Measurements from ENCODE around the gene KIF3A.

KIF3A gene

DNA sequence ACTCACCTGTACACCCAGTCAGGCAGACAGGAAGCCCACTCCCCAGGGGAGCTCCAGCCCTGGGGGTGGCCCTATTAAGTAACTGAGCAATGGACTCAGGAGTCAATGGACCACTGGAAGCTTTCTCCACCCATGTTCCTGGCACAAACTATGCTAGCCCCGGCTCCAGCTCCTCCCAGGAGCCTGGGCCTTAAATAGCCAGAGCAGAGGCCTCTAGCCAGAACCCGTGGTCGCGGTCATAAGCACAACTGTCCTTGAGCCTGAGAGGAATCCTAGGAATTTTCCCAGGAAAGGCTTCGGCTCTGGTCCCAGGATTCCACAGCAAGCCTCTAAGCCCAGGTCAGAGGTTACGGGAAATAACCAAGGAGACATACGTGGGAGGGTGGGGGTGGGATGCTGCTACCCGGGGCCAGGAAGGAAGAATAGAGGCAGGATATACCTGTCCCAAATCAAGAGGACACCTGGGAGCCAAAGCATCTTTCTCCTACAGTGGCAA is 34.2 kb upstream of the KIF3A start:
- Histone ChIP-seq H3K27ac (ENCODE audit: low read depth, low read length) (no peak overlapping the region), H3K27me3 (ENCODE audit: control insufficient read depth in 5 of 5, insufficient read depth in 4 of 5, low read length in 5 of 5) (no peaks in the 10 kb centered on the region), H3K9me3 (ENCODE audit: control insufficient read depth in 5 of 5, low read length in 5 of 5) (no peaks in the 10 kb centered on the region), H3K4me3 (ENCODE audit: low read depth in 1 of 5, low read length in 5 of 5) (no peak overlapping the region), H3K4me1 (ENCODE audit: control insufficient read depth in 5 of 5, insufficient read depth in 5 of 5, low read length in 5 of 5) (peaks cover 8 to 77% (median 71%) of the 10 kb centered on the region in 5 donors), H3K36me3 (ENCODE audit: control insufficient read depth in 5 of 5, insufficient read depth in 5 of 5, low read length in 5 of 5) (no peaks in the 10 kb centered on the region), H3K9ac (ENCODE audit: low read length in 5 of 5) (no peak overlapping the region)

DNA sequence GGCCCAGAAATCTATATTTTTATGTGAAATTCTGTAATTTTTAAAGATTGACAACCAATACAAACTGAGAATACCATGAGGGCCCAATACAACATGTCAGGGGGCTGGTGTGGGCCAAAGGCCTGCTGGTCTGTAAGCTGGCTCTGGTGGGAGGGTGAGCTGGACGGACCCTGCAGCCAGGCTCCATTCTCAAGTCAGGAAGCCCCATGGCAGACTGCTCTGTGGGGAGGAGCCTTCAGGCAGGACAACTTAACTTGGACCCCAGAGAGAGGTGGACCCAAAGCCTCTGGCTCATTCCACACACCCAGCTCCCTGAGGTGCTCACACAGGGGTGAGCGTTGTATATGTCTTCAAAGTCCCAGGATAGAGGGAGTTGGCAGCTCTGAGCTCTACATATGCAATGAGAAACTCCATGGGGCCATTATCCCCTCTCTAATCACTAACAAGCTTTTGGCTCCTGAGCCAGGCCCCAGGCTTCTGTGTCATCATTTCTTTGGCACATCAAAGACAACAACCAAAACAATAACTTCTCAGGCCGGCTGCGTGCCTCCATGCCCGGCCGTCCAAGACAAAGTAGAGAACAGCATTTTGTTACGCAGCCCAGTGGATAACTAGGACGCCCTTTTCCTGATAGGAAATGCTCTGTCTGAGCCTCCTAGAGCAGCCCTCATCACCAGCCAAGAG is 33.3 kb upstream of the KIF3A start:
- H3K27me3 ChIP-seq (ENCODE audit: control insufficient read depth in 5 of 5, insufficient read depth in 4 of 5, low read length in 5 of 5): no peaks in the 10 kb centered on the region
- H3K27ac ChIP-seq (ENCODE audit: low read depth, low read length): no peak overlapping the region
- H3K4me3 ChIP-seq (ENCODE audit: low read depth in 1 of 5, low read length in 5 of 5): no peak overlapping the region
- no peaks in the 10 kb centered on the region for H3K9me3 ChIP-seq (ENCODE audit: control insufficient read depth in 5 of 5, low read length in 5 of 5)
- no peak overlapping the region for H3K9ac ChIP-seq (ENCODE audit: low read length in 5 of 5)
- no peaks in the 10 kb centered on the region for H3K36me3 ChIP-seq (ENCODE audit: control insufficient read depth in 5 of 5, insufficient read depth in 5 of 5, low read length in 5 of 5)
- H3K4me1 ChIP-seq (ENCODE audit: control insufficient read depth in 5 of 5, insufficient read depth in 5 of 5, low read length in 5 of 5): peaks cover 8 to 71% (median 67%) of the 10 kb centered on the region in 5 donors

DNA sequence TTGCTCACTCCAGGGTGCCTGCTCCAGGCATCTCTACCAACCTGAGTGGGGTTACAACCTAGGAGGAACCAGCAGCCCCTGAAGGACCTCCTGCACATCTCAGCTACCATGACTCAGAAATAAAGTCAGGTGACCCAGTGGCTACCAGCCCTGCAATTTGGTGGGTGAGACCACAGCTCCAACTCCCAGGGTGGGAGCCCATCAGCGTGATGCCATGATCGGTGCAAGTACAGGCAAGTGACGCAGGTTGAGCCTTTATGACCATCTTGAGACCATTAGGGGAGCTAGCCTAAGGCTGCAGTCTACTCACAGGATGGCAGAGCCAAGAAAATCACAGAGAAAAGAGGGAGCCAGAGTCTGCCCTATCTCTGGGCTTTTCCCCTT is 31.1 kb upstream of the KIF3A start:
- Histone ChIP-seq H3K27ac (ENCODE audit: low read depth, low read length) (no peak overlapping the region), H3K4me3 (ENCODE audit: low read depth in 1 of 5, low read length in 5 of 5) (no peak overlapping the region), H3K27me3 (ENCODE audit: control insufficient read depth in 5 of 5, insufficient read depth in 4 of 5, low read length in 5 of 5) (no peaks in the 10 kb centered on the region), H3K4me1 (ENCODE audit: control insufficient read depth in 5 of 5, insufficient read depth in 5 of 5, low read length in 5 of 5) (peaks cover 2 to 57% (median 55%) of the 10 kb centered on the region in 5 donors), H3K9me3 (ENCODE audit: control insufficient read depth in 5 of 5, low read length in 5 of 5) (no peaks in the 10 kb centered on the region), H3K9ac (ENCODE audit: low read length in 5 of 5) (no peak overlapping the region), H3K36me3 (ENCODE audit: control insufficient read depth in 5 of 5, insufficient read depth in 5 of 5, low read length in 5 of 5) (peaks cover 0 to 19% (median 18%) of the 10 kb centered on the region in 5 donors)

DNA sequence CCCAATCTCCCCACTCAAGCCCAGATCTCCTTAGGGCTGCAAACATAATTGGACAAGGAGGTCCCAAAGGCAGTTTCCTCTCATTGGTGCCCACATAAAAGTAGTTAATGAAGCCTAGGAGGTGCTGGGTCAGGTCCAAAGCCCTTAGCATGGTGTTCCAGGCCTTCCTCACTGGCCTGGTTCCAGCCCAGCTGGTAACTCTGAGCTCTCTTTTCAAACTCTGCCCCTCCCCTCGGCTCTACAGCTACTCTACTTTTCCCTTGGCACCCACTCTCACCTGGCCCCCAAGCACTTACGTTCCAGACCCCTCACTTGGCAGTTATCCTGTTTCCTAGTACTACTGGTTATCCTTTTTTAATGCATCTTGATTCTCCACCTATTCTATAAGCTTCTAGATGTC is 29.8 kb upstream of the KIF3A start:
- Histone ChIP-seq H3K4me3 (ENCODE audit: low read depth in 1 of 5, low read length in 5 of 5) (no peak overlapping the region), H3K9ac (ENCODE audit: low read length in 5 of 5) (no peak overlapping the region), H3K9me3 (ENCODE audit: control insufficient read depth in 5 of 5, low read length in 5 of 5) (no peaks in the 10 kb centered on the region), H3K27ac (ENCODE audit: low read depth, low read length) (no peak overlapping the region), H3K27me3 (ENCODE audit: control insufficient read depth in 5 of 5, insufficient read depth in 4 of 5, low read length in 5 of 5) (no peaks in the 10 kb centered on the region), H3K4me1 (ENCODE audit: control insufficient read depth in 5 of 5, insufficient read depth in 5 of 5, low read length in 5 of 5) (peaks cover 2 to 50% (median 42%) of the 10 kb centered on the region in 5 donors), H3K36me3 (ENCODE audit: control insufficient read depth in 5 of 5, insufficient read depth in 5 of 5, low read length in 5 of 5) (peaks cover 0 to 31% (median 30%) of the 10 kb centered on the region in 5 donors)

DNA sequence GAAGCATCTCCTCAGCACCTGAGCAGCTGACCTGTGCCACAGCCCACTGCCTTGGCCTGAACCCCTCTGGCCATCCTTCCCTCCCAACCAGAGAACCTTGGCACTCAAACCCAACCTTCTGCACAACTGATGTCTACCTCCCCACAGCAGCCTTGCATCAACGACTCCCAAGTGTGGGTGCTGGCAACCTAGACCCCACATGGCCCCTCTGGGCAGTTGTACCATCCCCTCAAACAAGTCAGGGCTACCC is 29.4 kb upstream of the KIF3A start:
- Histone ChIP-seq H3K36me3 (ENCODE audit: control insufficient read depth in 5 of 5, insufficient read depth in 5 of 5, low read length in 5 of 5) (peaks cover 0 to 35% (median 32%) of the 10 kb centered on the region in 5 donors), H3K27me3 (ENCODE audit: control insufficient read depth in 5 of 5, insufficient read depth in 4 of 5, low read length in 5 of 5) (no peaks in the 10 kb centered on the region), H3K9ac (ENCODE audit: low read length in 5 of 5) (no peak overlapping the region), H3K27ac (ENCODE audit: low read depth, low read length) (no peak overlapping the region), H3K4me1 (ENCODE audit: control insufficient read depth in 5 of 5, insufficient read depth in 5 of 5, low read length in 5 of 5) (peaks cover 2 to 45% (median 38%) of the 10 kb centered on the region in 5 donors), H3K9me3 (ENCODE audit: control insufficient read depth in 5 of 5, low read length in 5 of 5) (no peaks in the 10 kb centered on the region), H3K4me3 (ENCODE audit: low read depth in 1 of 5, low read length in 5 of 5) (no peak overlapping the region)

DNA sequence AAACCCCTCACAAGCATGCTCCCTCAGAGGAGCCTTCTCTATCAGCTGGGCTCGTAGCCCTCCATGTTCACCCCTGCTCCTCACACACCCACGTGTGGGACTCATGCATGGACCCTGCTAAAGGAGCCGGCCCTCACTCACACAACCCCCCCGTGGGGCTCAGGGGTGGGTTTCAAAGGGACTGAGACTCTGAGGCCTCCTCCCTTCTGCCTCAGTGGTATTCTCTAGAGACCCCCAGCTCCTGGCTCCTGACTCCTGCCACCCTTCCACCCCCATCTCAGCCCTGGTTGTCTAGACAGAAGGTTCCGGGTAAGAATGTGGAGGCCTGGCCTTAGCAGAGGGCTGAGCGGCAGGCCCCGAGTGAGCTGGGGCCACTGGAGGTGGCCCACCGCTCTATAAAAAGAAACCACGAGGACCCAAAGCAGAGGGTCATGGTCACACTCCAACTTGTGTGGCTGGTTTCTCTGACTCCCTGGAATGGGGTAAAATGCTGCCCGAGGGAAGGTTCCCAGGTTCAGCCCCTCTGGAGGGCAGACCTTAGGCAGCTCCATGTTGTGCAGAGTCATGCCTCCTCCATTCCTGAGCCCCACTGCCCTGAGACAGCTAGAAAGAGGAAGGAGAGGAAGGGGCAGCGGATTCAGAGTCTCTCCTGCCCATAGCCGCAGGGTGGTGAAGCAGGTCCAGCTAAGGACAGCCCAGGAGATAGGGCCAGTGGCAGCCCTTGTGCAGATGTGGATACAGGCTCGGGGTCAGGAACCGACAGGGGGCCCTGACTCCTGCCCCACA is 28.9 kb upstream of the KIF3A start:
- H3K36me3 ChIP-seq (ENCODE audit: control insufficient read depth in 5 of 5, insufficient read depth in 5 of 5, low read length in 5 of 5): peaks cover 0 to 40% (median 37%) of the 10 kb centered on the region in 5 donors
- H3K9ac ChIP-seq (ENCODE audit: low read length in 5 of 5): no peak overlapping the region
- H3K9me3 ChIP-seq (ENCODE audit: control insufficient read depth in 5 of 5, low read length in 5 of 5): no peaks in the 10 kb centered on the region
- no peak overlapping the region for H3K4me3 ChIP-seq (ENCODE audit: low read depth in 1 of 5, low read length in 5 of 5)
- H3K27me3 ChIP-seq (ENCODE audit: control insufficient read depth in 5 of 5, insufficient read depth in 4 of 5, low read length in 5 of 5): no peaks in the 10 kb centered on the region
- no peak overlapping the region for H3K27ac ChIP-seq (ENCODE audit: low read depth, low read length)
- H3K4me1 ChIP-seq (ENCODE audit: control insufficient read depth in 5 of 5, insufficient read depth in 5 of 5, low read length in 5 of 5): peaks cover 2 to 40% (median 32%) of the 10 kb centered on the region in 5 donors

DNA sequence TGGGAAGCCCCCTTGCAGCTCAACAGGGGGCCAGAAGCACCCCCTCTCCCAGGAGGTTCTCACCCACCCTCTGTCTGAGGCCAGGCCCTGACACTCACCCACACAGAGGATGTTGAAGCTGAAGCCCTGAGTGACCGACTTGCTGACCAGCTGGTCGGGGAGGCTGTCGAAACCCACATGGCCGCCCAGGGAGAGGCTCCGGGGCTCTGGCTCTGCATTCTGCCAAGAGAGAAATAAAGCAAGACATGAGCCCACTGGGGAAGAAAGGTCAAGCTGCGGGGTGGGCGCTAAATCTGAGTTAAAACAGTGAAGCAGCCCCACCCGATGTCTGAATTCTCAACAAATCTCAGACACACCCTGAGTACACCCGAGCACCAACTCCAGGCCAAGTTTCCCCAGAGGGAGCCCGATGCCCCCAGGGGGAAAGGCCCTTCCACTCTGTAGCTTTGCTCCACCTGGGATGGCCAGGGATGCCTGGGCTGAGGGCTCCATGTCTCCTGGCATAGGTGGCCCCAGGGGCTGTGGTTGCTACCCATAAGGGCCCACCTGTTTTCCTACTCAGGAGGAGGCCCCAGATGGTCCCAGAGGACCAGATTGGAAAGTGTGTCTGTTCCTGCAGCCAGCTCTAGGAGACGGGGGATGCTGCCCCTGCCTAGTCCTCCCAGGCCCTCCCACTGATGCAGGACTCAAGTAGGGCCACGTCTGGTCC is 28.1 kb upstream of the KIF3A start:
- Histone ChIP-seq H3K36me3 (ENCODE audit: control insufficient read depth in 5 of 5, insufficient read depth in 5 of 5, low read length in 5 of 5) (peaks cover 0 to 48% (median 44%) of the 10 kb centered on the region in 5 donors), H3K27me3 (ENCODE audit: control insufficient read depth in 5 of 5, insufficient read depth in 4 of 5, low read length in 5 of 5) (no peaks in the 10 kb centered on the region), H3K4me1 (ENCODE audit: control insufficient read depth in 5 of 5, insufficient read depth in 5 of 5, low read length in 5 of 5) (peaks cover 2 to 33% (median 27%) of the 10 kb centered on the region in 5 donors), H3K9ac (ENCODE audit: low read length in 5 of 5) (no peak overlapping the region), H3K9me3 (ENCODE audit: control insufficient read depth in 5 of 5, low read length in 5 of 5) (no peaks in the 10 kb centered on the region), H3K4me3 (ENCODE audit: low read depth in 1 of 5, low read length in 5 of 5) (no peak overlapping the region), H3K27ac (ENCODE audit: low read depth, low read length) (no peak overlapping the region)

DNA sequence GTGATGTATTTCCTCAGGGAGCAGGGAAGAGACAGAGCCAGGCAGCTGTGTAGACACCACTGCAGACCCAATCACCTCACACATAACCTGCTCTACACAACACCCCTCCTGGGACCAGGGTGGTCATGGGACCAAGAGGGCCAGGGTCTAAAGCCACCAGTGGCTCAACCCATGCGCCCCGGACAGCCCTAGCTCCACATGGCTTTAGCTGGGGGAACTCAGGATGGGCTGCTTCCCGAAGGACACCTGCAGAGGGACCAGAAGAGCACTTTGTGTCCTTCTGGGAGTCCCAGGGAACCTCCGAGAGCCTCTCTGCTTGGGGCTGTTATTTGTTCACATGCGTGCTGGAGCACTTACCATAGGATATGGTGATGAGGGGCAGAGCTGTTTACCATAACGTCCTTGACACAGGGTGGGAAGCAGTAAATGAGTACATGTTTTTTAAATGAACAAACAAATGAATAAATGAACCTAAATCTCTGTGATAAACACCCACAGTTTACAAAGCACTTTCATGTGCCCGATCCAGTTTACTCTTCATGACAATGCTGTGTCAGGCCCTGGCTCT is 27.4 kb upstream of the KIF3A start:
- Histone ChIP-seq H3K9ac (ENCODE audit: low read length in 5 of 5) (no peak overlapping the region), H3K4me3 (ENCODE audit: low read depth in 1 of 5, low read length in 5 of 5) (no peak overlapping the region), H3K27ac (ENCODE audit: low read depth, low read length) (no peak overlapping the region), H3K27me3 (ENCODE audit: control insufficient read depth in 5 of 5, insufficient read depth in 4 of 5, low read length in 5 of 5) (no peaks in the 10 kb centered on the region), H3K4me1 (ENCODE audit: control insufficient read depth in 5 of 5, insufficient read depth in 5 of 5, low read length in 5 of 5) (peaks cover 2 to 33% (median 27%) of the 10 kb centered on the region in 5 donors), H3K36me3 (ENCODE audit: control insufficient read depth in 5 of 5, insufficient read depth in 5 of 5, low read length in 5 of 5) (peaks cover 0 to 55% (median 52%) of the 10 kb centered on the region in 5 donors), H3K9me3 (ENCODE audit: control insufficient read depth in 5 of 5, low read length in 5 of 5) (no peaks in the 10 kb centered on the region)

DNA sequence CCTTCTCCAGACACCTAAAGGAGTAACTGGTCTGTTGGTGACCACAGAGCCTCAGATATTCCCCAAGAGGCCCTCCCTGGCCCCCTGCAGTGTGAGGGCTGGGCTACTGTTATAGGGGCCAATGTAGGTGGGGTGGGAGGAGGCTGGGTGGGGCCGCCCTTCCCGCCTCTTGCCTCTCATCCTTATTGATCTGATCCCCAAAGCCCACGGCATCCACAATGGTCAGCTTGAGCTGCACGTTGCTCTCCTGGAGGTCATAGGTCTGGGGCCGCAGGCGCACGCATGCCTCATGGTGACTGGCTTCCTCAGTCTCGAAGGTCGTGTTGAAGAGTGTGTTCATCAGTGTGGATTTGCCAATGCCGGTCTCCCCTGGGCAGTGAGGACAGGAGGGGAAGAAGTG is 26.7 kb upstream of the KIF3A start:
- H3K27me3 ChIP-seq (ENCODE audit: control insufficient read depth in 5 of 5, insufficient read depth in 4 of 5, low read length in 5 of 5): no peaks in the 10 kb centered on the region
- H3K9ac ChIP-seq (ENCODE audit: low read length in 5 of 5): no peak overlapping the region
- H3K4me3 ChIP-seq (ENCODE audit: low read depth in 1 of 5, low read length in 5 of 5): no peak overlapping the region
- no peak overlapping the region for H3K27ac ChIP-seq (ENCODE audit: low read depth, low read length)
- no peaks in the 10 kb centered on the region for H3K9me3 ChIP-seq (ENCODE audit: control insufficient read depth in 5 of 5, low read length in 5 of 5)
- H3K4me1 ChIP-seq (ENCODE audit: control insufficient read depth in 5 of 5, insufficient read depth in 5 of 5, low read length in 5 of 5): peaks cover 2 to 33% (median 27%) of the 10 kb centered on the region in 5 donors
- H3K36me3 ChIP-seq (ENCODE audit: control insufficient read depth in 5 of 5, insufficient read depth in 5 of 5, low read length in 5 of 5): peaks cover 0 to 62% (median 59%) of the 10 kb centered on the region in 5 donors
